HG02885 (cell line): ENCODE data around the gene PREX1.

Source experiments
- ATAC-seq: cut with Tn5 transposase; IDR thresholded peaks from one replicate; pipeline ENCODE4 v1.9.1; 2021; ENCODE audit warnings: mild to moderate bottlenecking; ENCODE audit not compliant: unreplicated experiment, poor library complexity

Gene PREX1

GRCh38 chr20:48710341-48711043 is 117.3 kb downstream of the PREX1 start:
- ATAC-seq = no peak

- ATAC-seq = no peak
These were observed 118.1 kb downstream of the PREX1 start for GRCh38 chr20:48709744-48710143.

GRCh38 chr20:48709058-48709691 is 118.6 kb downstream of the PREX1 start:
- no peak for ATAC-seq

- no peak for ATAC-seq
These were observed 119.2 kb downstream of the PREX1 start for GRCh38 chr20:48708630-48709029.

- ATAC-seq = no peak
These were observed 119.7 kb downstream of the PREX1 start for GRCh38 chr20:48708116-48708515.

- ATAC-seq = no peak
These were observed 121.0 kb downstream of the PREX1 start for GRCh38 chr20:48706710-48707365.

- no peak for ATAC-seq
These were observed 121.6 kb downstream of the PREX1 start for GRCh38 chr20:48706116-48706656.

- ATAC-seq = no peak
These were observed 122.3 kb downstream of the PREX1 start for GRCh38 chr20:48705240-48706115.

GRCh38 chr20:48704761-48705160 is 123.0 kb downstream of the PREX1 start:
- no peak for ATAC-seq

GRCh38 chr20:48703511-48704219 is 124.1 kb downstream of the PREX1 start:
- ATAC-seq = no peak

GRCh38 chr20:48703107-48703506 is 124.7 kb downstream of the PREX1 start:
- no peak for ATAC-seq

- ATAC-seq = no peak
These were observed 125.3 kb downstream of the PREX1 start for GRCh38 chr20:48702455-48702913.

- ATAC-seq = no peak
These were observed 126.1 kb downstream of the PREX1 start for GRCh38 chr20:48701702-48702101.

- no peak for ATAC-seq
These were observed 129.1 kb downstream of the PREX1 start for GRCh38 chr20:48698507-48699267.

GRCh38 chr20:48697845-48698491 is 129.8 kb downstream of the PREX1 start:
- ATAC-seq = no peak

- ATAC-seq = no peak
These were observed 131.1 kb downstream of the PREX1 start for GRCh38 chr20:48696671-48697070.

GRCh38 chr20:48695738-48696137 is 132.1 kb downstream of the PREX1 start:
- ATAC-seq = no peak

GRCh38 chr20:48695255-48695654 is 132.5 kb downstream of the PREX1 start:
- no peak for ATAC-seq
